Measurements from ENCODE around the gene ANKRD61.
A peak's percentile ranks its signal among the peaks of the same experiment; 100 is the strongest.
"Not testable (repeated sequence)": the region's sequence is repeated elsewhere in the genome, so short reads cannot be mapped to it uniquely, and the experiment has no call there.

The ANKRD61 gene

DNA sequence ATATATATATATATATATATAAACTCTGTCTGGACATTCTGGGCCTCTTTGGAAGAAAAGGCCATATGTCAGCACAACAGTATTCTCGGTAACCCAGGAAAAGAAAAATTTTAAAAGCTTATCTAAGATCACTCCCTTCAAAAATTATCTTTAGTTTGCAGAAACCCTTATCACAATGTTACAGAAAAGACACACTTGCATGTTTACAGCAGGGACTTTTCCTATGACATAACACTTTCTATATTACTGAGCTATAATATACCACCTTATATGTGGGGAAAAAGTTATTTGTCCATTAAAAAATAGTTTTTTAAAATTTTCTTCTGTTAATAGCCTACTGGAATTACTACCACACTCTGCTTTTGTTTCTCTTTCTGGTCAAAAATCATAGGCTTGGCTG lies 25.4 kb downstream of the ANKRD61 start:
- H3K4me1 ChIP-seq (ENCODE audit: insufficient read depth, low read length, severe bottlenecking) = peaks cover 24% of the 10 kb centered on the region
- H2AFZ ChIP-seq (ENCODE audit: low read length) = no peak overlapping the region
- H3K79me2 ChIP-seq (ENCODE audit: insufficient read depth, low read length) = peaks cover 23% of the 10 kb centered on the region
- TF ChIP-seq EZH2 (IDR thresholded peaks at IDR 0.05; ENCODE audit: borderline replicate concordance, low read length) = no peak
- TF ChIP-seq, protein P1, sequence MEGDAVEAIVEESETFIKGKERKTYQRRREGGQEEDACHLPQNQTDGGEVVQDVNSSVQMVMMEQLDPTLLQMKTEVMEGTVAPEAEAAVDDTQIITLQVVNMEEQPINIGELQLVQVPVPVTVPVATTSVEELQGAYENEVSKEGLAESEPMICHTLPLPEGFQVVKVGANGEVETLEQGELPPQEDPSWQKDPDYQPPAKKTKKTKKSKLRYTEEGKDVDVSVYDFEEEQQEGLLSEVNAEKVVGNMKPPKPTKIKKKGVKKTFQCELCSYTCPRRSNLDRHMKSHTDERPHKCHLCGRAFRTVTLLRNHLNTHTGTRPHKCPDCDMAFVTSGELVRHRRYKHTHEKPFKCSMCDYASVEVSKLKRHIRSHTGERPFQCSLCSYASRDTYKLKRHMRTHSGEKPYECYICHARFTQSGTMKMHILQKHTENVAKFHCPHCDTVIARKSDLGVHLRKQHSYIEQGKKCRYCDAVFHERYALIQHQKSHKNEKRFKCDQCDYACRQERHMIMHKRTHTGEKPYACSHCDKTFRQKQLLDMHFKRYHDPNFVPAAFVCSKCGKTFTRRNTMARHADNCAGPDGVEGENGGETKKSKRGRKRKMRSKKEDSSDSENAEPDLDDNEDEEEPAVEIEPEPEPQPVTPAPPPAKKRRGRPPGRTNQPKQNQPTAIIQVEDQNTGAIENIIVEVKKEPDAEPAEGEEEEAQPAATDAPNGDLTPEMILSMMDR (IDR thresholded peaks at IDR 0.05; ENCODE audit: low read length) = no peak
- H3K9me3 ChIP-seq (ENCODE audit: low read length) = no peaks in the 10 kb centered on the region
- H3K9ac ChIP-seq (ENCODE audit: low read length) = no peak overlapping the region; the same call in 1 of the 2 replicates
- no peaks in the 10 kb centered on the region for H3K9me2 ChIP-seq (ENCODE audit: low read depth, low read length)
- H3K36me3 ChIP-seq (ENCODE audit: insufficient read depth, low read length) = peaks cover 28% of the 10 kb centered on the region
- no peak overlapping the region for H3K4me3 ChIP-seq (ENCODE audit: low read depth, low read length, poor library complexity, severe bottlenecking)
- no peaks in the 10 kb centered on the region for H3F3A ChIP-seq (ENCODE audit: insufficient read depth, low read length)
- no peak overlapping the region for H3K27ac ChIP-seq (ENCODE audit: low read depth, low read length, poor library complexity, severe bottlenecking)
- no peaks in the 10 kb centered on the region for H3K27me3 ChIP-seq (ENCODE audit: insufficient read depth, low read length)
- H4K20me1 ChIP-seq (ENCODE audit: insufficient read depth, low read length) = no peaks in the 10 kb centered on the region; the same call in 1 of the 2 replicates
- peak overlapping the region; percentile 64; the same call in 1 of the 2 replicates for H3K4me2 ChIP-seq (ENCODE audit: low read length)

DNA sequence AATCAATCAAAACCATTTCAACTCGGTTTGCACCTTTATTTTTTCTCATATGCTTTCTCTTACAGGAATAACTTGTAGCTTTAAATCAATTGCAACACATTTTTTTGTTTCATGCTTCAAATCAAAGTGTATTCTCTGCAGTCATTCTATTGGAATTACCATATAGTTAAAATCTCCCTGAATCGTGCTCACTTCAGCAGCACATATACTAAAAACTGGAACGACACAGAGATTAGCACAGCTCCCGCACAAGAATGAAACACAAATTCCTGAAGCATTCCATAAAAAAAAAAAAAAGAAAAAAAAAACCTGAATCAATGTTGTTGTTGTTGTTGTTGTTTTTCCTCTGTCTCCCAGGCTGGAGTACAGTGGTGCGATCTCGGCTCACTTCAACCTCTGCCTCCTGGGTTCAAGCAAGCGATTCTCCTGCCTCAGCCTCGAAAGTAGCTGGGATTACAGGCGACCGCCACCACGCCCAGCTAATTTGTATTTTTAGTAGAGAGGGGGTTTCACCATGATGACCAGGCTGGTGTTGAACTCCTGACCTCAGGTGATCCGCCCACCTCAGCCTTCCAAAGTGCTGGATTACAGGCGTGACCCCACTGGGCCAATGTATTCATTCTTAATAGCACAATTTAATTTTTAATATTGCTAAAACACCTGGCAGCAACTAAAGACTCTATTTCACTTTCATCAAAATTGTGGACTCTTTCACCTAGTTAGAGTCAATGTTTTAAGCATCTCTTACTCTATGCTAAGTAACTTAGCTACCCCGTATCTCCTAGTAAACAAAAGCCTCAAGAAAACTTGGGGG lies 26.3 kb downstream of the ANKRD61 start:
- Histone ChIP-seq H3K27ac (ENCODE audit: low read depth, low read length, poor library complexity, severe bottlenecking) (no peak overlapping the region), H3K4me2 (ENCODE audit: low read length) (peak overlapping the region; percentile 64), H3K27me3 (ENCODE audit: insufficient read depth, low read length) (no peaks in the 10 kb centered on the region), H3K36me3 (ENCODE audit: insufficient read depth, low read length) (peaks cover 23% of the 10 kb centered on the region), H4K20me1 (ENCODE audit: insufficient read depth, low read length) (no peaks in the 10 kb centered on the region; the same call in 1 of the 2 replicates), H3K9me3 (ENCODE audit: low read length) (no peaks in the 10 kb centered on the region), H3K4me3 (ENCODE audit: low read depth, low read length, poor library complexity, severe bottlenecking) (peak overlapping the region; percentile 96), H3F3A (ENCODE audit: insufficient read depth, low read length) (no peaks in the 10 kb centered on the region), H3K4me1 (ENCODE audit: insufficient read depth, low read length, severe bottlenecking) (peaks cover 24% of the 10 kb centered on the region), H3K9ac (ENCODE audit: low read length) (peak overlapping the region; percentile 96), H3K79me2 (ENCODE audit: insufficient read depth, low read length) (peaks cover 23% of the 10 kb centered on the region), H2AFZ (ENCODE audit: low read length) (no peak overlapping the region), H3K9me2 (ENCODE audit: low read depth, low read length) (no peaks in the 10 kb centered on the region)
- no peak for TF ChIP-seq EZH2 (IDR thresholded peaks at IDR 0.05; ENCODE audit: borderline replicate concordance, low read length)
- TF ChIP-seq, protein P1 (IDR thresholded peaks at IDR 0.05; ENCODE audit: low read length) = no peak

DNA sequence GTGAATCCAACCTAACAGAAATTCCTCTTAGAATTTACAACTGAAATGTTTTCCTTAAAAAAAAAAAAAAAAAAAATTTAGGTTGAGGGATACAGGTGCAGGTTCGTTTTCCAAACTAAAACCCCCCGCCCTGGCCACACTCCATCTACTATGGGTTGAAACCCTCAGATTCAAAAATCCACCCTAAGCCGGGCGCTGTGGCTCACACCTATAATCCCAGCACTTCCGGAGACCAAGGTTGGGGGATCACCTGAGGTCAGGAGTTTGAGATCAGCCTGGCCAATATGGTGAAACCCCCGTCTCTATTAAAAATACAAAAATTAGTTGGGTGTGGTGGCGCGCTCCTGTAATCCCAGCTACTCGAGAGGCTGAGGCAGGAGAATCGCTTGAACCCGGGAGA lies 28.8 kb downstream of the ANKRD61 start:
- not testable (repeated sequence) for H3K4me3 ChIP-seq (ENCODE audit: low read depth, low read length, poor library complexity, severe bottlenecking); H3K9me3 ChIP-seq (ENCODE audit: low read length); H3K27me3 ChIP-seq (ENCODE audit: insufficient read depth, low read length); H3K27ac ChIP-seq (ENCODE audit: low read depth, low read length, poor library complexity, severe bottlenecking); H3K36me3 ChIP-seq (ENCODE audit: insufficient read depth, low read length); H3F3A ChIP-seq (ENCODE audit: insufficient read depth, low read length); H3K9me2 ChIP-seq (ENCODE audit: low read depth, low read length); H4K20me1 ChIP-seq (ENCODE audit: insufficient read depth, low read length); H2AFZ ChIP-seq (ENCODE audit: low read length); H3K9ac ChIP-seq (ENCODE audit: low read length); H3K4me2 ChIP-seq (ENCODE audit: low read length)
- peaks cover 23% of the 10 kb centered on the region for H3K79me2 ChIP-seq (ENCODE audit: insufficient read depth, low read length)
- H3K4me1 ChIP-seq (ENCODE audit: insufficient read depth, low read length, severe bottlenecking) = peaks cover 24% of the 10 kb centered on the region

DNA sequence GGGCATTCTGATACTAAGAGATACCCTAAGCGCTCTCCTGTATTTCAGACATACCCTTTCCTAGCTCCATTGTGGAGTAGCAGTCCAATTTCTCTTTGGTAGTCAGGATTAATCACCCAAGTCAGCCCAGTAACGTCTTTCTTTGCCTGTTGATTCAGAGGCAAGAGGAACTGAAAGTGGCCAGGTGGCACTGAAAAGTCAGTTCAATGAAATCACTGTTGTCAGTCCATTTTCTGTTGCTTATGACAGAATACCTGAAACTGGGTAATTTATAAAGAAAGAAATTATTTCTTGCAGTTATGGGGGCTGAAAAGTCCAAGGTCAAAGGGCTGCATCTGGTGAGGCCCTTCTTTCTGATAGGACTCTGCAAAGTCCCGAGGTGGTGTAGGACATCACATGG lies 40.2 kb downstream of the ANKRD61 start:
- TF ChIP-seq, protein P1 (IDR thresholded peaks at IDR 0.05; ENCODE audit: low read length) = no peak
- TF ChIP-seq EZH2 (IDR thresholded peaks at IDR 0.05; ENCODE audit: borderline replicate concordance, low read length) = no peak
- H2AFZ ChIP-seq (ENCODE audit: low read length) = no peak overlapping the region
- H3K27me3 ChIP-seq (ENCODE audit: insufficient read depth, low read length) = no peaks in the 10 kb centered on the region
- no peaks in the 10 kb centered on the region for H4K20me1 ChIP-seq (ENCODE audit: insufficient read depth, low read length)
- no peaks in the 10 kb centered on the region for H3K9me2 ChIP-seq (ENCODE audit: low read depth, low read length)
- H3K4me2 ChIP-seq (ENCODE audit: low read length) = peak overlapping the region; percentile 36; the same call in 1 of the 2 replicates
- H3K27ac ChIP-seq (ENCODE audit: low read depth, low read length, poor library complexity, severe bottlenecking) = peak overlapping the region; percentile 77
- H3K9me3 ChIP-seq (ENCODE audit: low read length) = no peaks in the 10 kb centered on the region
- H3K4me3 ChIP-seq (ENCODE audit: low read depth, low read length, poor library complexity, severe bottlenecking) = no peak overlapping the region
- H3F3A ChIP-seq (ENCODE audit: insufficient read depth, low read length) = no peaks in the 10 kb centered on the region
- H3K9ac ChIP-seq (ENCODE audit: low read length) = no peak overlapping the region
- peaks cover 28% of the 10 kb centered on the region for H3K4me1 ChIP-seq (ENCODE audit: insufficient read depth, low read length, severe bottlenecking)
- H3K79me2 ChIP-seq (ENCODE audit: insufficient read depth, low read length) = no peaks in the 10 kb centered on the region
- no peaks in the 10 kb centered on the region for H3K36me3 ChIP-seq (ENCODE audit: insufficient read depth, low read length)
